Measurements from ENCODE around the gene LRRC28.

GRCh38 chr15:99267957-99268356 lies 16.7 kb downstream of the LRRC28 start:
- TF ChIP-seq CTCF (IDR thresholded peaks at IDR 0.05) (no peak), SMC3 (IDR thresholded peaks at IDR 0.05; ENCODE audit: low read depth, low read length) (no peak), POLR2AphosphoS5 (IDR thresholded peaks at IDR 0.05; ENCODE audit: low read depth, low read length) (no peak), MAX (IDR thresholded peaks at IDR 0.05; ENCODE audit: low read depth) (no peak), MXI1 (IDR thresholded peaks at IDR 0.05; ENCODE audit: low read depth, low read length) (no peak), EP300 (IDR thresholded peaks at IDR 0.05; ENCODE audit: borderline replicate concordance in 1 of 2, low read depth in 1 of 2, low read length in 1 of 2) (no peak), RFX5 (IDR thresholded peaks at IDR 0.05; ENCODE audit: low read length) (no peak), NRF1 (IDR thresholded peaks at IDR 0.05; ENCODE audit: low read depth, low read length) (no peak), USF2 (IDR thresholded peaks at IDR 0.05; ENCODE audit: borderline replicate concordance, low read depth, low read length) (no peak), EZH2phosphoT487 (IDR thresholded peaks at IDR 0.05; ENCODE audit: borderline replicate concordance, low read depth) (no peak), TAF1 (IDR thresholded peaks at IDR 0.05; ENCODE audit: borderline replicate concordance, low read depth, low read length) (no peak), TEAD4 (IDR thresholded peaks at IDR 0.05; ENCODE audit: borderline replicate concordance, insufficient read depth) (no peak)
